HG02759 (cell line): ENCODE results near the gene PRDM15.
"Not testable (repeated sequence)": the region's sequence is repeated elsewhere in the genome, so short reads cannot be mapped to it uniquely, and the experiment has no call there.

Experiments
- ATAC-seq: cut with Tn5 transposase; IDR thresholded peaks from one replicate; pipeline ENCODE4 v1.9.1; 2021; ENCODE audit warnings: mild to moderate bottlenecking, moderate library complexity; ENCODE audit not compliant: unreplicated experiment

The PRDM15 gene

GRCh38 chr21:41809891-41810596, 69.1 kb downstream of the PRDM15 start:
- ATAC-seq, result no peak

DNA sequence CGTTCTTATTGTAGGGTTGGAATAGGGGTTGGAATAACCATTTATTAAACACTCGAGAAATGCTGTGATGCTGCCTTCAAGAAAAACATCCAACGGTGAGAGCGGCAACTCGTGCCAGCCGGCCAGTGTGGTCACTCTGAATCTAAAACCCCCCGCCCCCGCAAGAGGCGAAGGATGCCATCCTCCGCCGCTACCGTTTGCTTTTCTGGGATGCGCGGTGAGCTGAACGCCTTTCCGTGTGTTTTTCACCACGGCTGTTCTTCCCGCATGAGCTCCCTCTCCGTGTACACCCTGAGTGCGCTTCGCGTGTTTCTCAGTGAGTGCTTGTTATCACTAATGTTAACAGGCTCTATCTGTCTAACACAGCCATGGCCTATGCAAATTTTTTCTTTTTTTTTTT, 70.3 kb downstream of the PRDM15 start:
- ATAC-seq, result no peak

- no peak for ATAC-seq
Observed at GRCh38 chr21:41808094-41808493, 71.0 kb downstream of the PRDM15 start.

DNA sequence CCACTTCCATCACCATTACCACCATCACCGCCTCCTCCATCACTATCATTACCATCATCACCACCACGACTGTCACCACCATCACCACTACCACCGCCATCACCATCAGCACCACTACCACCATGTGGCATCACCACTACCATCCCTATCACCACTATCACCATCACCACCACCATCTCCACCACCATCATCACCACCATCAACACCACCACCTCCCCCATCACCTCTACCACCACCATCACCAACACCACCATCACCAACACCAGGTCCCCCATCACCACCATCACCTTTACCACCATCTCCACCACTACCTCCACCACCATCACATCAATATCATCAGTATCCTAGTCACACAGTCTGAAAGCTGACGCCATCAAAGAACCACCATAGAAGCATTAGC, 72.4 kb downstream of the PRDM15 start:
- ATAC-seq, result no peak

GRCh38 chr21:41805643-41806042, 73.5 kb downstream of the PRDM15 start:
- no peak for ATAC-seq

DNA sequence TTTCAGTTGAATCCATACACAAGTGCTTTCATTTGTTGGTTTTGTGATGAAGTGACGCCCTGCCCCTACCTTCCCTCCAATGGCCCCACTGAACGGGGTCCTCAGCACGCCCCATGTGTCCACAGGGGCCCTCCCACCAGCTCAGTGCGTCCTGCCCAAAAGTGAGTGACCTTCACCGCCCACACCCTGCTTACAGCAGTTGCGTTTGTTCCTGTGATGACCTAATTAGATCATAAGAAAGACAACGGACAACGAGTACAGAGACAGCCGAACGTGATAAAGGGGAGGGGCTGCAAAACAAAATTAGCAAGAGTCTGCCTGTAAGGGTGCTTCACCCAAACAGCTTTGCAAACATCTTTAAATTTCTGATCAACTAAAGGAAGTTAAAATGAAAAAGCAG, 74.1 kb downstream of the PRDM15 start:
- ATAC-seq, result no peak

DNA sequence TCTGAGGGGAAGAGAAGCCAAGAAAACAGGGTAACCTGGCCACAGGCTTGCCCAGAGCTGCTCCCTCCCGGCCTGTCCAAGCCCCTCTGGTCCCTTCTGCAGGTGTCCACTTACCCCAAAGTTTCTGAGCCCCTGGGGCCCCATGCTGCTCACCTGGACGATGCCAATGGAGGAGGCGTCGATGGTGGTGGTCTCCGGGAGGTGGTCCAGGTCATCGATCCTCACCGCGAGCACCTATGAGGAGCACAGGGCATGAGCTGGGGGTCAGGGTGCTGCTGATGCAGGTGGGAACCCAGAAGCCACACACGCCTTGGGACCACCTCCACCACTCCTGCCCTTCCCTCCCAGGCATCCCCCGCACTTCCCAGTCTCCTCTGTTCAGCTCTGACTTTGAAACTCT, 74.8 kb downstream of the PRDM15 start:
- no peak for ATAC-seq

DNA sequence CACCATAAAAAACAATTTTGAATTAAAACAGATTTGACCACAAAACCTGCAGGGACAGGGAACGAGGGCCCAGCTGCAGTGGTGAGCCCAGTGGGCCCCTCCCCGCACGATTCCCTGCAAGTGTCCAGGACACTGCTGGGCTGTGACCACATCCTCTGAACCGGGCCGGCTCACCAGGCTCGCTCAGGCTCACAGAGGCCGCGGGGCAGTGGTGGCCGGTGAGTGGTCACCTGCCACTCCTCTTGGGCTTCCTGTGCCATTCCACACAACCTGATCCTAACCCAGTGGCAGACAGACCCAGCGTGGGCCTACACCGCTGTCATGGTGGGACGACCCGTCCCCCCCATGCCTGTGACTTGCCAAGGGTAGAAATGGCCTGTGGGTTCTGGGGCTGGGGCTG, 75.8 kb downstream of the PRDM15 start:
- ATAC-seq, result no peak

GRCh38 chr21:41802684-41803083, 76.5 kb downstream of the PRDM15 start:
- ATAC-seq, result no peak

GRCh38 chr21:41802198-41802584, 77.0 kb downstream of the PRDM15 start:
- no peak for ATAC-seq

DNA sequence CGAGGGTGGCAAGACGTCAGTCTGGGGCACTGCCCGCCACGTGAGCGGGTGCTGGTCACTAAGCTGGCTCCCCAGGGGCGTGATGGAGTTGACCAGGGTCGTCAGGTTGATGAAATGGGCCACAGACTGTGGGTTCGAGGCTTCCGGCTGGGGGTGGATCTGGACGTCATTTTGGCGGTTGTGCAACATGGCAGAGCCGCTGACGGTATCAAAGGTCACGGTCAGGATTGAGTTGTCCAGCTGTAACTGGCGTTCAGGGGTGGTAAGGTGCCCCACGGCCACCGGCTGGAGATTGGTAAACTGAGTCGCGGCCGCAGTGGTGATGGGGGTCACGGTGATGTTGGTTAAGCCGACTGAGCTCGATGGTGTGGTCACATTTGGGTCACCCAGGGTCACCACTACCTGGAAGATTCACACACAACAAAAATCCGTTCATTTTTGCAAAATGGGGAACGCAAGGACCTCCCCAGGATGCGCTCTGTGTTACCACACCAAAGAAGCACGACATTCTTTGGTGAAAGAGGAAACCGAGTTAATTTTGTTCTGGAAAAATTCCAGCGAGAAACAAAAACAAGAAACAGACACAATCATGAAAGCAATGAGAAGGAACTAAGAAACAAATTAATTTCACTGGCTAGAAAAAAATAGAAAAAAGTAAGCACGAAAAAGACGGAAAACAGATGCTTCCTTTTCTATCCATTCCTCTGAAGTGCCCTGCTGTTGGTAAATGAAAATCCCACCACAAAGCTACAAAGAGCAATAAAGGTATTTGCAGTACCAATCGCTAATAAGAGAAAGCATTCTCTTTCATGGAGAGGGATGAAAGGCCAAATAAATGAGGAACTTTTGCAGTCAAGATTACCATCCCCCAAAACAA, 77.6 kb downstream of the PRDM15 start:
- ATAC-seq, result no peak

DNA sequence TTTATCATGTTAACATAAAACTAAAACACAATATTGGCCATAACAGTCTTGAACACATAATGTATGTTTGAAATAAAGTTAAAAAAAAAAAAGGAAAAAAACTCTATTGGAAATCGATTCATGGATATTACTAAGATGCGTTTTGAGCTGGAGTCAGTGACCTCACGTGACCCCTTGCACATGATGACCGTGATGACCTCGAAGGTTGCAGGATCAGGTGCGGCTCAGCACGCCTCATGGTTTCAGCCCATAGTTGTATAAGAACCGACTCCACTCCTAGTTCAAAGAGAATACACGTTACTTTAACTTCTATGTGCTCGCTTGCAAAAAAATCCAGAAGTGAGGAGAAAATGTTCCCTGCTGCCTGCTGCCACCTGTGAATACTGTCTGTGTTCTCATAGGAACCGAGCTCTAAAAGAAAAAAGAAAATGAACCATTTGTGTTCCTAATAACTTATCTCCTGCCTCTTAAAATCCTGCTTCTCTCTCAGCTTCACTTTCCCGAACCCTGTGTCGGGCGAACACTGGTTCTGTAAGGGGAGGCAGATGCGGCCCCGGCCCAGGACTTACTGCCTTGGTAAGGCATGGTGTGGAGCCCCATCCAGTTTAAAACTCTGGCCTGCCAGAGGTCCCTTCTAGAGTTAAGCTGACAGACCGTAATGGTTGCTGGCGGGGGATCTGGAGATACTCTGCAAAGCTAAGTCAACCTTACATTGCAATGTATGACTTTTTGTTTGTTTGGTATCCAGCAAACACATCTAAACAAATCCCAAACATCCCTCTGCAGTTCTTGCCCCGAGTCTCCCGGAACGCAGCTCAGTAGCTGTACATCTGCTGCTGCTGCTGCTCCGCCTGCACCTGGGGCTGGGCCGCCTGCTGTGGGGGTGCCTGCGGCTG, 78.5 kb downstream of the PRDM15 start:
- ATAC-seq, result no peak

- ATAC-seq, result no peak
Observed at GRCh38 chr21:41799763-41800162, 79.4 kb downstream of the PRDM15 start.

DNA sequence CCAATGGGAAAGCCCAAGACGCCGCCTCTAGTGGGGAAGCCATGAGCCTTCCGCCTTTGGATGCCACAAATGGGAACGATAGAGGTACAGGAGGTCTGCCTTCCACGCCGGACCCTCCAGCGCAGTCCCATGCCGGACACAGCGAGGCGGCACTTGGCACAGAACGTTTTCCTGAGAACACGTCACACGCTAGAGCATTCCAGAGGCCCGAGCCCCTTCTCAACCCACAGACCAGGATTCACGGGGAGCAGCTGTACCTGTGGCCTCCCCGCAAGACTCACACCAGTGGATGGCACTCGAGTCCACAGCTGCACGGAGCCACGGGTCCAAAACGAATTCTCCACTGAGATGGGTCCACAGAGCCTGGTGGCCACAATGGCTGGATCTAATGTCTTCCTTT, 80.8 kb downstream of the PRDM15 start:
- no peak for ATAC-seq

DNA sequence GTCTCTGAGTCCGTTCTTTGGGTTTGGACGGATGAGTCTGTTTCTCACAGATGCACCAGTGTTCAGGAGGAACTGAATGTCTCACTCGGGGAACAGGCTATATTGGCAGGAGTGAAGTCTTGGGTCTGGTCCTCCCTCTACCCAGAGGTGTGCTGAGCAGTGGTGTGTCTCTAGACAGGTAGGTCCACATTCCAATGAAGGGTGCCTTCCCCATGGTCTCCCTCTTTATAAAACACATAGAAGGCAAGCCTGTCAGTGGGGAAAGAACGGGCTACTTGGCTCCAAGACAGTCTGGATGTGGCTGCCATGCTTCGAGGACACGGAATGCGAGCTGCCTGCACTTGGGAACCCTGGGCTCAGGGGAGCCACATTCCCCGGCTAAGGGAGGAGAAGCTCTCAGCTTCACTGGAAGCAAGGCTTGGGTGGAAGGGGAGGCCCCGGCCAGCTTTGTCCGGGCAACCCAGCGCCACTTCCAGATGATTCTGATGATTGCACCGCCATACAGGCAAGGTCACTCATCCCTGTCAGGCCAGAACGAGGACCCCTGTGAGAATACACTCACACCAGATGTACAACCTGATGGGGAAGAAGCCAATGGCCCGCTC, 82.6 kb downstream of the PRDM15 start:
- ATAC-seq, result no peak

GRCh38 chr21:41795726-41796125, 83.4 kb downstream of the PRDM15 start:
- ATAC-seq, result no peak

GRCh38 chr21:41794600-41794999, 84.5 kb downstream of the PRDM15 start:
- ATAC-seq, result no peak

DNA sequence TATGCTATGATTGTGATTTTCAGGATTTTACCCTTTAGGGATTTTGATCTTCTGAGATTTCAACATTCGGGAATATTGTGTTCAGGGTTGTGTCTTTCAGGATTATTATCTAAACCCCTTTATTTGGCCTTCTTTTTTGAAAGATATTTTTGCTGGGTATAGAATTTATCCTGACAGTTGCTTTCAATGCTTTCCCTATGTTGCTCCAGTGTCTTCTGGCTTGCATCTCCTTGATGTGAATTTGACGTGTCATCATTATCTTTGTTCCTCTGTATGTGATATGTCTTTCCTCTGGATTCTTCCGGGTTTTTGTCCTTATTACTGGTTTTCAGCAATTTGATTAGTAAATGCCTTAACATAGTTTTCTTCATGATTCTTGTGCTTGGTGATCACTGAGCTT, 86.4 kb downstream of the PRDM15 start:
- ATAC-seq, result no peak

- ATAC-seq, result no peak
Observed at GRCh38 chr21:41786509-41786987, 92.6 kb downstream of the PRDM15 start.

DNA sequence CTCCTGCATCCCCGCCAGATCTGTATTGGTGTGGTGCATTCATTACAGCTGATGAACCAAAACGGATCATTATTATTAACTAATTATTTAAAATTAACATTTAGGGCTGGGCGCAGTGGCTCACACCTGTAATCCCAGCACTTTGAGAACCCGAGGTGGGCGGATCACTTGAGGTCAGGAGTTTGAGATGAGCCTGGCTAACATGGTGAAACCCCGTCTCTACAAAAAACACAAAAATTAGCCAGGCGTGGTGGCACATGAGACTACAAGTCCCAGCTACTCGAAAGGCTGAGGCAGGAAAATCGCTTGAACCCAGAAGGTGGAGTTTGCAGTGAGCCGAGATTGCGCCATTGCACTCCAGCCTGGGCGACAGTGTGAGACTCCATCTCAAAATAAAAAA, 93.9 kb downstream of the PRDM15 start:
- ATAC-seq, result not testable (repeated sequence)
